Neural cell (in vitro differentiated cells): ENCODE results near the gene COL24A1. TPM values are rescaled to one million over a fixed set of nuclear protein-coding genes. Genes with fewer than 3 reads are reported as not detected.

Experiments used
- H2AFZ ChIP-seq: fragments of 200-600, 300-800 bp; sonication (generic), shearing (Covaris generic); 2 replicates; pipeline ENCODE4 v1.6.0; 2014; ENCODE audit warnings: low read depth, mild to moderate bottlenecking, antibody characterized with exemption, low read length, moderate library complexity
- H3F3A ChIP-seq: fragments of 200-600 bp; shearing (Covaris generic); 2 replicates; pipeline ENCODE4 v1.6.1; 2016; ENCODE audit warnings: mild to moderate bottlenecking, moderate library complexity, mixed read lengths, antibody characterized with exemption, low read length; ENCODE audit not compliant: insufficient read depth, poor library complexity, severe bottlenecking
- H3K27ac ChIP-seq: fragments of 200-600, 300-800 bp; sonication (generic), shearing (Covaris generic); 2 replicates; pipeline ENCODE4 v1.5.1; 2014; ENCODE audit warnings: mild to moderate bottlenecking, low read length, moderate library complexity
- H3K27me3 ChIP-seq: fragments of 300-800, 200-600 bp; sonication (generic), shearing (Covaris generic); 2 replicates; pipeline ENCODE4 v1.6.0; 2014; ENCODE audit warnings: mild to moderate bottlenecking, low read depth, low read length, moderate library complexity; ENCODE audit not compliant: insufficient read depth
- H3K36me3 ChIP-seq: fragments of 300-800, 200-600 bp; sonication (generic), shearing (Covaris generic); 2 replicates; pipeline ENCODE4 v1.5.1; 2014; ENCODE audit warnings: mild to moderate bottlenecking, antibody characterized with exemption, low read length, moderate library complexity; ENCODE audit not compliant: insufficient read depth
- H3K4me2 ChIP-seq: fragments of 300-800, 200-600 bp; sonication (generic), shearing (Covaris generic); 2 replicates; pipeline ENCODE4 v1.6.0; 2014; ENCODE audit warnings: mild to moderate bottlenecking, low read length
- H3K4me3 ChIP-seq: fragments of 300-800, 200-600 bp; sonication (generic), shearing (Covaris generic); 2 replicates; pipeline ENCODE4 v1.5.1; 2014; ENCODE audit warnings: mild to moderate bottlenecking, low read length, moderate library complexity
- H3K79me2 ChIP-seq: fragments of 200-600 bp; shearing (Covaris generic); replicated peaks from 2 replicates; pipeline ENCODE4 v1.6.0; 2014; ENCODE audit warnings: mild to moderate bottlenecking, low read length, moderate library complexity; ENCODE audit not compliant: insufficient read depth
- H3K9ac ChIP-seq: fragments of 300-800, 200-600 bp; sonication (generic), shearing (Covaris generic); 2 replicates; pipeline ENCODE4 v1.6.1; 2016; ENCODE audit warnings: mild to moderate bottlenecking, low read length, mixed read lengths
- H3K9me2 ChIP-seq: fragments of 200-600 bp; shearing (Covaris generic); 2 replicates; pipeline ENCODE4 v1.6.1; 2016; ENCODE audit warnings: mild to moderate bottlenecking, low read length, mixed read lengths; ENCODE audit not compliant: insufficient read depth
- H3K9me3 ChIP-seq: fragments of 200-600, 300-800 bp; sonication (generic), shearing (Covaris generic); 2 replicates; pipeline ENCODE4 v1.6.1; 2016; ENCODE audit warnings: mild to moderate bottlenecking, mixed run types, low read length, moderate library complexity, mixed read lengths
- H4K20me1 ChIP-seq: fragments of 200-600 bp; shearing (Covaris generic); 2 replicates; pipeline ENCODE4 v1.6.1; 2016; ENCODE audit warnings: mild to moderate bottlenecking, mixed run types; ENCODE audit not compliant: insufficient read depth
- CTCF ChIP-seq: fragments of 450-650 bp; IDR thresholded peaks from 2 replicates; pipeline ENCODE4 v1.5.1; 2014; ENCODE audit warnings: antibody characterized with exemption, mild to moderate bottlenecking, moderate library complexity; ENCODE audit not compliant: poor library complexity, severe bottlenecking
- EP300 ChIP-seq: fragments of 450-650 bp; conservative IDR thresholded peaks from 2 replicates; pipeline ENCODE4 v1.6.1; 2014; ENCODE audit warnings: antibody characterized with exemption, mild to moderate bottlenecking, moderate library complexity; ENCODE audit not compliant: poor library complexity, severe bottlenecking
- EZH2 ChIP-seq: fragments of 200-600, 300-800 bp; shearing (Covaris generic), sonication (generic); IDR thresholded peaks from 2 replicates; pipeline ENCODE4 v1.6.1; 2014; ENCODE audit warnings: antibody characterized with exemption, low read length, borderline replicate concordance, mild to moderate bottlenecking; ENCODE audit not compliant: insufficient read depth, poor library complexity, severe bottlenecking
- MXI1 ChIP-seq: fragments of 450-650 bp; conservative IDR thresholded peaks from 2 replicates; pipeline ENCODE4 v1.6.1; 2014; ENCODE audit warnings: antibody characterized with exemption, mild to moderate bottlenecking; ENCODE audit not compliant: poor library complexity, severe bottlenecking
- POLR2AphosphoS5 ChIP-seq: IDR thresholded peaks from 2 replicates; pipeline ENCODE4 v1.6.1; 2012
- RAD21 ChIP-seq: fragments of 450-650 bp; conservative IDR thresholded peaks from 2 replicates; pipeline ENCODE4 v1.6.1; 2014; ENCODE audit warnings: antibody characterized with exemption, mild to moderate bottlenecking, moderate library complexity
- REST ChIP-seq: IDR thresholded peaks from 2 replicates; pipeline ENCODE4 v1.6.1; 2012; ENCODE audit warnings: borderline replicate concordance
- SMC3 ChIP-seq: fragments of 450-650 bp; conservative IDR thresholded peaks from 2 replicates; pipeline ENCODE4 v1.6.1; 2014; ENCODE audit warnings: antibody characterized with exemption, mild to moderate bottlenecking, moderate library complexity; ENCODE audit not compliant: poor library complexity
- TAF1 ChIP-seq: IDR thresholded peaks from 2 replicates; pipeline ENCODE4 v1.6.1; 2012; ENCODE audit warnings: low read depth
- polyA plus RNA-seq: library from polyadenylated mRNA; depleted of rRNA; stranded (reverse); fragments of >200 nt; gene quantifications from 2 replicates; pipeline ENCODE4 v1.2.3, GENCODE V29; 2014

The COL24A1 gene
- polyA plus RNA-seq, 1 donor from 2014 or later = 0.19 TPM

GRCh38 chr1:85984636-85985035, 171.9 kb downstream of the COL24A1 start:
- H3K4me2 ChIP-seq = no peak overlapping the region
- H3K27ac ChIP-seq = no peak overlapping the region
- H3F3A ChIP-seq = no peaks in the 10 kb centered on the region
- no peaks in the 10 kb centered on the region for H3K27me3 ChIP-seq
- no peaks in the 10 kb centered on the region for H4K20me1 ChIP-seq
- TF ChIP-seq SMC3 (no peak), RAD21 (no peak), REST (no peak), CTCF (no peak), POLR2AphosphoS5 (no peak), EP300 (no peak)
- no peak overlapping the region for H3K9ac ChIP-seq
- H3K4me3 ChIP-seq = no peak overlapping the region
- no peaks in the 10 kb centered on the region for H3K9me2 ChIP-seq
- no peaks in the 10 kb centered on the region for H3K79me2 ChIP-seq
- no peaks in the 10 kb centered on the region for H3K9me3 ChIP-seq
- no peaks in the 10 kb centered on the region for H3K36me3 ChIP-seq
- no peak overlapping the region for H2AFZ ChIP-seq

GRCh38 chr1:85983316-85983715, 173.3 kb downstream of the COL24A1 start:
- Histone ChIP-seq H3K9me3 (no peaks in the 10 kb centered on the region), H3K9me2 (no peaks in the 10 kb centered on the region), H3K4me2 (no peak overlapping the region), H3F3A (no peaks in the 10 kb centered on the region), H3K27ac (no peak overlapping the region), H3K36me3 (no peaks in the 10 kb centered on the region), H2AFZ (no peak overlapping the region), H3K79me2 (no peaks in the 10 kb centered on the region), H4K20me1 (no peaks in the 10 kb centered on the region), H3K9ac (no peak overlapping the region), H3K4me3 (no peak overlapping the region), H3K27me3 (no peaks in the 10 kb centered on the region)
- no peak for TF ChIP-seq TAF1
- TF ChIP-seq POLR2AphosphoS5 = no peak
- no peak for TF ChIP-seq MXI1
- no peak for TF ChIP-seq CTCF
- no peak for TF ChIP-seq REST
- TF ChIP-seq EZH2 = no peak
- no peak for TF ChIP-seq EP300
- no peak for TF ChIP-seq SMC3
- no peak for TF ChIP-seq RAD21
